ENCODE results near the gene GTPBP10.

Gene GTPBP10

GRCh38 chr7:90383861-90384260 lies 37.3 kb downstream of the GTPBP10 start:
- no peak for DNase-seq

DNA sequence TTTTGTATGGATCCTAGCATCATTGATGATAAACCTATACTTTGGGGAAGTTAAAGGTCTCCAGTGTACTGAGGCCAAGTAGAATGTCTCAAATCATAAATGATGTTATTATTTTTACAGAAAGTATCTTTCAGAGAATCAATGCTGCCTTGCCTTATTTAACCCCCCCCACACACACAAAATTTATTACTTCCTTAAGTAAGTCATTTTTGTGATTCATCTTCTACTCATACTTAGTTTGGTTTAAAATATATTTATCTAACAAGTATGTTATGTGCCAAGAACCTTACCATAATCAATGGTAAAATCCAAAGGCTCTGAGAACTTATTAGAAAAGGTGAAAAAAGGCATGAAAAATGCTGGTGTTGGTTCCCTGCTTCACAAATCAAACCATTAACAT lies 37.9 kb downstream of the GTPBP10 start:
- DNase-seq, result no peak

DNA sequence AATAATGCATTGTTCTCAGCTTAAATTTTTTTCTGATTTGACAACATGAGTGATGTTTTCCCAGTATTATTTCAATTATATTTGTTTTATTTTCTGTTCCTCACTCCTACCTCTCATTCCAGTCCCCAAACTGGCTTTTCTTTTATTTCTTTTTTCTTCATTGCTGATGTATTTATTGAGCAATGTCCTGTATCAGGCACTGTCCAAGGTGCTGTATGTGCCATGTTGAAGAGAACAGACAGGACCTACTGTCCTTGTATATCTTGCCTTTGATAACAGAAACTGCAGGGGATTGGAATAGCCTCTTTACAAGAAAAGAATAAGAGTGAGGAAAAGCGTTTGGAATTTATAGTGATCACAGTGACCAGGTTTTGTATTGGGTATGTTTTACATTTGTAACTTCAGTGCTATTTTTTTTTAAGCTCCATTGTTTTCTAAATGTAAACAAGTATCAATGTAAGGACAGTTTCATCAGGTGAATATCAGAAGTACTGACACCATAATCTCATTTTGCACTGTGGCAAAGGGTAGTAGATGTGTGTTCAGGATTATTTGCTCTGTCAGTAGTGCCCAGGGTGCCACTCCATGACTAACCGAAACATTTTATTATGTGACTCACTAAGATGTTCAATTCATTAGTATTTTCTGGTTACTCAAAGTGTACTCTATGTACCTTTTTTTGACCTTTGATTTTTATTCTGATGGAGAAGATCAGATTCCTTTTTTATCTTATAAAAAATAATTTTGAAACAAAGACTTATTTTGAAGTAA lies 41.1 kb downstream of the GTPBP10 start:
- DNase-seq, result no peak

DNA sequence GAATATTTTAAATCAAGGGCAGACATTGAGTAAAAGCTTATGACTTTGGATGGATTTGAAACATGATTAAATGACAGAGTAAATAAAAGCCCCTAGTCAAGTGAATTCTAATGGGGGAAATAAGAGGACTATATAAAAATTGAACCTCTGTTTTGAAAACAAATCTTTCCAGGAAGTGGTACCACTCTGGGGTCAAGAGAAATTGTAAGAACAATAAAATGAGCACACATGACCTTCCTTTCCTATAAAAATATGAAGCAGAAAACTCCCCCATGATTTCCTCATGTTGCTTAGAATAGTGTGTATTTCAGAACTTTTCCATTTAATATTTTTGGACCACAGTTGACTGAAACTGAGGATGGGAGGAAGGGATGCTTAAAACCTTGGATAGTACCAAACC lies 44.4 kb downstream of the GTPBP10 start:
- DNase-seq, result no peak

DNA sequence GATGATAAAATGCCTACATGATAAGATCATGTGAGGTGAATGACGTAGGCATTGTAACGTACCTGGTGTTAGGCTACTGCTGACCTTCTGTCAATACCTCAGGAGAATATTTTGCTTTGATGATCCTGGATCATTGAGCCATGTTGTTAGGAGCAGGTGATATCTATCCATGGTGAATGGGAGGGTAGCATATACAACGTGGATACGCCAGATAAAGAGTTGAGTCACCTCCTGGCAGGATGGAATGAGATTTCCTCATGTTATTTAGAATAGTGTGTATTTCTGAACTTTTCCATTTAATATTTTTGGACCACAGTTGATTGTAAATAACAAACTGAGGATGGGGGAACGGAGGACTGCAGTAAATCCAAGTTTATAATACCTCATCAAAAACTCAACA lies 45.0 kb downstream of the GTPBP10 start:
- no peak for DNase-seq

GRCh38 chr7:90396420-90396819 lies 49.9 kb downstream of the GTPBP10 start:
- no peak for DNase-seq

- no peak for DNase-seq
Measured at GRCh38 chr7:90401989-90402388, 55.5 kb downstream of the GTPBP10 start.

DNA sequence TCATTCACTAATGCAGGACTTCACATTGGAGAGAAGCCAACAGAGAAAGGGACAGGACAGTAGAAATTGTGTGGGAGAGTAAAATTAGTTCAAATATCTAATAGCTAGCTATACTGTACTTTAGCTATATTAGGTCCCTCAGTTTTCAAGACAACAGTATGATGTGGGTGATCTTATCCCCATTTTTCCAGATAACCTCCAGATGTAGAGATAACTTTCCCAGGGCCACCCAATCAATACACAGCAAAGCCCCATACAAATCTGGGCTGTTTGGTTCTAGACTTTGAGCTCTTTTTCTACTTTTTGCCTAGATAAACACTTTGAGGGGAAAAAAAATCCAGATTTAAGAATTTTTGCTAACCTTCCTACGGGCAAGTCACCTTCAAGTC lies 56.3 kb downstream of the GTPBP10 start:
- DNase-seq, result no peak

DNA sequence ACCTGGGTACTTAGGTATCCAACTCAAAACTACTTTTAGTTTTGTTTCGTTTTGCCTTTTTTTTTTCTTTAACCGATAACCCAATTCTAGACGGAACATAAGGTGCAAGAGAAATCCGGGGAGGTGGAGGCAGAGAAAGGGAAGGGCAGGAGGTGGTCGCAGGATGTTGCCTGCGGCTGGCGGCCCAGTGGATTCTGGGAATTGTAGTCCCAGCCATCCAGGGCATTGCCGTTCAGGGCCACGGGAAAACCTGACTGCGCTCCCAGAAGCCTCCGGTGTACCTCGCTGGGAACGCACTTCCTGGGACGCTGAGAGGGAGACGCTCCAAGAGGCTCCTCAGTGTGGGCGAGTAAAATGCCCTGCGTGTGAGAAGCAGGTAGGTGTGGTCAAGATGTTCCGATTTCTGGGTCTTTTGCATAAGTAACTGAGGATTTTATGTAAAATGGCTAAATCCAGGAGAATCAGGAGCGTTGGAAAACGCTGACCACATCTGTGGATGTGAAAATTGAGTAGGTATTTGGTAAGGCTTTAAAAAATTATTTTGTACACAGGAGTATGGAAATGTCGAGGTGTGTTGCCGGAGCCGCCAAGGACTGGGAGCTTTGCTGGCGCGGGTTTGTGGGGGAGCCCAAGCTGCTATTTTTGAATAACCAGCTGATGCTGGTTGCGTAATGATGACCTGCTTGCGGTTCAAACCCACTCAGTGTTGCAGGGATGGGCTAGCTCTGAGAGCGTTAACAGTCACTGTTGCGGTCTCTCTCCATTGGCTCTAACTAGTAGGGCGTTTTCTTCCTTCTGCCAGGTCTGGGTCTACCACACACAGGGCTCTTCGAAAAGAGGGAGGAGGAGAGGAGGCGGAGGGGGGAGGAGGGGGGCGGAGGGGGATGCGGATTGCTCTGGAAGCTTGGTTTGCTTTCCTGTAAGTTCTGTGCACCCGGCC lies 56.9 kb downstream of the GTPBP10 start, which contains the start of gene CLDN12:
TSS of gene CLDN12 (plus strand) at position 288 of the 940 bp plus-strand sequence. CDS start 9,216 bp downstream, outside the sequence.
- peak; percentile 98 for DNase-seq

- DNase-seq, result no peak
Measured at GRCh38 chr7:90404777-90405176, 58.3 kb downstream of the GTPBP10 start.

- DNase-seq, result no peak
Measured at GRCh38 chr7:90407484-90407821, 60.9 kb downstream of the GTPBP10 start.

GRCh38 chr7:90408142-90408541 lies 61.6 kb downstream of the GTPBP10 start:
- DNase-seq, result no peak

- no peak for DNase-seq
Measured at GRCh38 chr7:90409667-90410066, 63.2 kb downstream of the GTPBP10 start.

GRCh38 chr7:90411510-90411909 lies 65.0 kb downstream of the GTPBP10 start:
- no peak for DNase-seq

- no peak for DNase-seq
Measured at GRCh38 chr7:90412458-90413184, 66.1 kb downstream of the GTPBP10 start.

GRCh38 chr7:90413185-90413528 lies 66.6 kb downstream of the GTPBP10 start:
- no peak for DNase-seq

DNA sequence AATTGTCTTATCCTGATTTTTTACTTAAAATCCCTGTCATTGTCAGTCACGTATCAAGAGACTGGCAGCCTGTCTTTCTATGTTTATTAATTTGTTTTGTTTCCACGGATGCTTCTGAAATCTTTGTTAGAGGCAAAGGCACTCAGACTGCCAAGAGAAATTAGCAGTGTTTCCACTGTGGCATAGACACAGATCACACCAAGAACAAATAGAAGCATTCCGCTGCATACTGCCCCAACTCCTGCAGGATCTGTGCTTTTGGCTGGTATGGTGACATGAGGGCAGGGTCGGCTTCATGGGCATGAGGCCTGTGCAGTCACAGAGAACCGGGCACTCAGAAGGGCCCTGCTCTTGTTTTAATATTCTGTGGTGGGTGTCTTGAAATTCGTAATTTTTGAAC lies 75.1 kb downstream of the GTPBP10 start:
- no peak for DNase-seq

- DNase-seq, result no peak
Measured at GRCh38 chr7:90424720-90425119, 78.2 kb downstream of the GTPBP10 start.

GRCh38 chr7:90425376-90425775 lies 78.9 kb downstream of the GTPBP10 start:
- DNase-seq, result no peak

DNA sequence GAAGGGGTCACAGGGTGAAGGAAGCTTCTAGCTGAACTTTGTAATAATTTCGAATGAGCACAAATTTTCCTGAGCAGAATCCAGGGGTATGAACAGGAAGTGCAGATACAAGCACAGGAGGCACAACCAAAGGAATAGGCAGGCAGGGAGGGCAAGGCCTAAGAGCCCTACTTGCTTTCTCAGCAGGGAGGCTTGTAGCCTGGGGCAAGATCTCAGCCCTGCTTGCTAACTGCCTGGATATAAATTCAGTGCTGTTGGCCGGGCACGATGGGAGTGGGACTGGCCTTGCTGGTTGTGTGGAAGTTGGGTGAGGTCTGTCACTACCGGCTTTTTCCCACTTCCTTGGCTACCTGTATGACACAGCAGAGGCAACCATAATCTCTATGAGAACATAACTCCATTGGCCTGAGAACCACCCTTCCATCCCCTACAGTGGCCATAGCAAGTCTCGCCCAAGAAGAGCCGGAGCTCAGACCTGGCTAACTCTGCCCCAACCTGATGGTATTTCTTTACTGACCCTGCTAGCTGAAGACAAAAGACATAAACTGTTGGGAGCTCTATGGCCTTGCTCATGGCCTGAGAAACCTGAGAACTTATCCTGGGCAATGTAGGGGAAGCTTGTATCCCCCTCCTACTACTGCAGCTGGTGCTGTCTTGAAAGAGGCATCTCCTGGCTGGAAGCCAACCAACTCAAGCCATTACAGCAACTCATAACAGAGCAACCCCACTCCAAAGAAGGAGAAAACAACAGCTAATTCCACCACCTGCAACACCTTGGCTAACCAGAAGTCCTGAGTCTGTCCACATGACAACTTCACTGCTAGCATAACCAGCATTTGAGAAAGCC lies 84.3 kb downstream of the GTPBP10 start:
- DNase-seq, result no peak

DNA sequence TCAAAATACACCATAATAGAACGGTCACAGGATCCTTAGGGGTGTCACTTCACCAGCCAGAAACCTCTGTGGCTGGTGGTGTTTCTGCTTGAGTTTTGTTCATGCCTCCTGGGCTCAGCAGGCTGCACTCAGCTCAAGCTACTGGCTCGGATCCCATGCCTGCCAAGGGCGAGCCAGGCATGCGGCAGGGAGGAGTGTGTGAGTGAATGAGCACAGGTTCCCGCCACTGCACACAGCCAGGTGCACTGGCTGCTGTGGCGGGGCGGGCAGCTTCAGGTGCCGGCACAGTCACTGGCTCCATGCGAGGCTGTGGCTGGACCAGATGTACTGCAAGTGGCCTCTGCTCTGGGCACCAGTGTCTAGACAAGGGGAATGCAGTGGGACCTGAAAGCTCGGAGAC lies 86.2 kb downstream of the GTPBP10 start:
- no peak for DNase-seq

DNA sequence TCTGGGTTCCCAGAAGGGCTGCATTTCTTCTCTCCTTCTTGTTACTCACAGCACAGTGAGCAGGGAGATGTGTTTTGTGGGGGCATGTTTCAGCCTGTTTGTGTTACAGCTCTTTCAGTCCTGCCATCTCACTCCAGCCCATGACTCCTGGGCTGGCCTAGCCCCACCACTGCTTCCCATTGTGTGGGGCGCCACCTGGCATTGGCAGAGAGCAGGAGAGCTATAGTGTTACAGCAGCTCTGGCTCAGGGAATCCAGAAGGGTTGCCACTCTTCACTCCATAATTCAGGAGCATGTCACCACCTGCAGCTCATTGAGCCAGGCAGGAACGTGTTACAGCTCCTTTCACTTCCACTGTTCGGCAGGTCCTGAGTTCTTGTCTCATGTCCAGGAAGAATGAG lies 86.7 kb downstream of the GTPBP10 start:
- no peak for DNase-seq
